Measurements from ENCODE around the gene CPSF3.
A peak's percentile ranks its signal among the peaks of the same experiment; 100 is the strongest.

Gene CPSF3

DNA sequence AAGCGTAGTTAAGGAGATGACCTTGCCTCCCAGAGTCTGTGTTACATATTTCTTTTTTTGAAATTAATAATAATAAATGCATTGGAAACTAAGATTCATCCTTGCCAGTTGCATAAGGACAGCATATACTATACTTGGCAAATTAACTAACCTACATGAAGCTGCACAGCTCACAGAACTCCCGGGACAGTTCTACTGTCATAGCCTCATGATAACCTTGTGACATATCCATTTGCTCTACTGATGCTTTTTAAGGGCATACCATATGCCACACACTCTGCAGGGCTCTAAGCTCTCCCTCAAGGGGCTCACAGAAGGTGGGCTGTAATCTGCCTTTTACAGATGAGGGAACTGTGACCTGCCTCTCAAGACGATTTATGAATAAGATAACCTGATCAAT is 3.9 kb upstream of the CPSF3 start:
- no peak for DNase-seq (ENCODE audit: low read depth)

DNA sequence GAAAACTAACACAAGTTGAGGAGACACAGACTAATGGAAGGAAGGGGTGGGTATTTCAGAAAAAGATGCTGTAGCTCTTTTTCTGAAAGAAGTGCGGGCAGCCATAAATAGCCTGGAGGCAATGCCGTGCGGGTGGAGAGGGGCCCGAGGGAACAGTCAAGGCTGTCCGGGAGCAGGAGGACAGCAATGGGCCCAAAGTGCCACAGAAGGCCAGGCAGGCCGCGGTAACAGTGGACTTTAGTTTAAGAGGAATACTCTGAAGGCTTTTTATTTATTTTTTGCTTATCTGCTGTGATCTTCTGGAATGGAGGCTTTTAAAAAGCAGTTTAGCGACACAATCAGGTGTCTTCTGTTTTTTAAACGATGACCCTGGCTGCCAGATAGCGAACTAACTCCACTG is 3.0 kb upstream of the CPSF3 start:
- DNase-seq (ENCODE audit: low read depth), result no peak

DNA sequence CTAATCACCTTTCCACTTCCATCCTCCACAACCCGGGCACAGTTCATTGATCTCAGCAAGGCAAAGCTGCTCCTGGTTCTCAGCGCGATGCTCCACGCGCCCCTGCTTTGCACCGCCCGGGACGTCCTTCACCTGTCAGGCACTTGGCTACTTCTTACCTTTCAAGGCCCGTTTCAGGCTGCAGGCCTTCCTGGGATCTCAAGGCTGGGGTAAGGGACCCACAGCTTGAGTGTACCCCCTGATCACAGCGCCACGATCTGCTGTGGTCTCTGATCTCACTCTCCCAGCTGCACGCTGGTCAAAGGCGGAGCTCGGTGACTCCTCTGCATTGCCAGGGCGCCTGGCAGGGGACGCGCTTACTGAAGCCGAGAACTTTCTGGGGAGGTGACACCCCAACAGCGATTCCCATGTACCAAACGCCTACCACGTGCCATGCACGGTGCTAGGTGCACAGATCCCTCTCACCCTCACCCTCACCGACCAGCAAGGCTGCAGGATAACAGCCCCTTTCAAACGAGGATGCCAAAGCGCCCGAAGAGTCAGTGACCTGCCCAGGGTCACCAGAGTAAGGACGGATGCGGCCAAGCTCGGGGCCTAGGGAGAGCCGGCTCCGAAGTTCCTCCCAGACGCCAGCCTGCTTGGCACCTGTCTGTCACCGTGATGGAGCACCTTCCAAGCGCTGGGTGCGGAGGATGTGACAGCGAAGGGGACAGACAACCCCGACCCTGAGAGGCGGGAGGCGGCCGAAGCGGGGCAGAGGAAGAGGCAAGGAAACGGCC is 944 bp upstream of the CPSF3 start:
- peak; percentile 13 for DNase-seq (ENCODE audit: low read depth)

GRCh38 chr2:9423922-9424272 is 443 bp downstream of the CPSF3 start:
- peak; percentile 5 for DNase-seq (ENCODE audit: low read depth)

DNA sequence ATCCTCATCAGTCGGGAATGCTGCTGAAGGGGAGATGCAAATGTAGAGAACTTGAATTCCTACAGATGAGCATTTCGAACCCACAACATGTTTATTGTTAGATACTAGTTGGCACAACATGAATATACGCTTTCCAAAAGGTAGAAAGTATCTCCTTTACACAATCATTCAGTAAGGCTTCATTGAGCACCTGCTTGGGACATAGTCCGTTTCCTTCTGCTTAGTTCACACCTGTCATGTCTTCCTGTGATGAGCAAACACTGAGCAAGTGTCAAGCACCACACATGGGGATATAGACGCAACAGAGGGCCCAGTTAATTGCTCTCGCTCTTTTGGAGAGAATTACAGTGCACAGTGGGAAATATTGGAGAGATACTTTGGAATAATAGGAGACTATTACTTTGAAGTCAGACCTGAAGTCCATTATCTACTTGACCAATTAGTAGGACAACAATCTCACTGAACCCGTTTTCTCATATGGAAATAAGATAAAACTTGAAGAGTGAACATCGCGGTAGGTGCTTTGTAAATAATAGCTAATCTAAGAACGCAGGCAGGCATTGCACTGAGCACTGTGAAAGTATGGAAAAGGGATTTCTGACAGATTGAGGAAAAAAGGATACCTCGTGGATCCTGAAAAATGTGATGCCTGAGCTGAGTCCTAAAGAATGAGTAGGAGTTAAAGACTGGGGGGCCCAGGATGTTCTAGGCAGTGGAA is 1.2 kb downstream of the CPSF3 start:
- no peak for DNase-seq (ENCODE audit: low read depth)

GRCh38 chr2:9428965-9429577 is 5.6 kb downstream of the CPSF3 start:
- no peak for DNase-seq (ENCODE audit: low read depth)

DNA sequence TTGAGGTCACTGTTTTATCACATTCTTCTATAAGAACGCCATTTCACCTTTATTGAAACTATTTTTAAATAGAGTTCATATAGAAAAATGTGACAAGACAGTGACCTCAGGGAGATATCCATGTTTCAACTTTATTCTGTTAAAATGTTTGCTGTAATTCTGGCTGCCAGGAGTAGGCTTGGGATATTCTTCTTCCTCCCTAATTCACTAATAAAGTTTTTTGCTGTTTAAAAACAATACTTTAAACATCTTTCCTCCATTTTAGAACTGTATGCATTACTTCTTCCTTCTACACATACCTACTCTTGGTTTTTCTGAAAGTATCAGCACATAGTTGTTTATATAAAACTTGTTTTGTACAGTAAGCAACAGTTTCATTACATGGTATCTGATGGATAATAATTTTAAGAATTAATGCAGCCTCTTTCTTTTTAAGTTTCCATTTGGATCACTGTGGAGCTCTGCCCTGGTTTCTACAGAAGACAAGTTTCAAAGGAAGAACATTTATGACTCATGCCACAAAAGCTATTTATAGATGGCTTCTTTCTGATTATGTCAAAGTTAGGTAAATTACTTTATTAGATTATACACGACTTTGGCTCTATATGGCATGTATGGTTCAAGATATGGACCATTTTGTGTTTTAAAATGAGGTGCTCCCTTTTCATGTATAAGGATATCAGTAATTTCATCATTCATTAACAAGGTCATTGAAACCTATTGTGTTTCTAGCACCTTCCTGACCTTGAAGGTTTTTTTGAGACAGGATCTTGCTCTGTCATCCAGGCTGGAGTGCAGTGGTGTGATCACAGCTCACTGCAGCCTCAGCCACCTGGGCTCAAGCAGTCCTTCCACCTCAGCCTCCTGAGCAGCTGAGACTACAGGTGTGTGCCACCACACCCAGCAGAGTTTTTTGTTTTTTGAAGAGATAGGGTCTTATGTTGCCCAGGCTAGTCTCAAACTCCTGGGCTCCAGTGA is 7.2 kb downstream of the CPSF3 start:
- no peak for DNase-seq (ENCODE audit: low read depth)

- no peak for DNase-seq (ENCODE audit: low read depth)
Observed at GRCh38 chr2:9434489-9434888, 11.0 kb downstream of the CPSF3 start.

DNA sequence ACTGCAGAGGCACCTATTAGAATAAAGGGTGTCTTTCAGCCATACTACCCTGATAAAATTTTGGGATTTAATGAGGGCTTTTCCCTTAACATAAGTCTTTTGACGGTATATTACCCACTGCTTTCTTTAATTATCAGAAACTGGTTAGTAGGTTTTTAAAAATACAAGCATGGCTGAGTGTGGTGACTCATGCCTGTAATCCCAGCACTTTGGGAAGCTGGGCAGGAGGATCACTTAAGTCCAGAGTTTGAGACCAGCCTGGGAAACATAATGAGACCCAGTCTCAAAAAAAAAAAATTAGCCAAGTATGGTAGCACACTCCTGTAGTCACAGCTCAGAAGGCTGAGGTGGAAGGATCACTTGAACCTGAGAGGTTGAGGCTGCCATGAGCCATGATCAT is 16.1 kb downstream of the CPSF3 start:
- DNase-seq (ENCODE audit: low read depth), result no peak

- no peak for DNase-seq (ENCODE audit: low read depth)
Observed at GRCh38 chr2:9440058-9440727, 16.7 kb downstream of the CPSF3 start.

DNA sequence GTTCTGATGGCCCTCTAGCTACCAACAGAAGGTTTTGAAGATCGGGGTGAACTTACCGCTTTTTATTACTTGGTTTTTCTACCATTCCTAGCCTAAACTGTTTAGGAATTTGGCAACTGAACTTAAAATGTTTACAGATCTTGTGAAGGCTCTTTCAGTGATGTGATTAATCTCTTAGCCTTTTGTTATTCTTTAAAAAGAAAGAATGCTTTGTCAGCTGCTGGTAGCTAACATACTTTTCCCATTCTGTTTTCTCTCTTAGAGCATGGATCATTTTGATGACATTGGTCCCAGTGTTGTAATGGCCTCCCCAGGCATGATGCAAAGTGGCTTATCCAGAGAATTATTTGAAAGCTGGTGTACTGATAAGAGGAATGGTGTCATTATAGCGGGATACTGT is 18.1 kb downstream of the CPSF3 start:
- DNase-seq (ENCODE audit: low read depth), result no peak

- no peak for DNase-seq (ENCODE audit: low read depth)
Observed at GRCh38 chr2:9443526-9443925, 20.1 kb downstream of the CPSF3 start.

DNA sequence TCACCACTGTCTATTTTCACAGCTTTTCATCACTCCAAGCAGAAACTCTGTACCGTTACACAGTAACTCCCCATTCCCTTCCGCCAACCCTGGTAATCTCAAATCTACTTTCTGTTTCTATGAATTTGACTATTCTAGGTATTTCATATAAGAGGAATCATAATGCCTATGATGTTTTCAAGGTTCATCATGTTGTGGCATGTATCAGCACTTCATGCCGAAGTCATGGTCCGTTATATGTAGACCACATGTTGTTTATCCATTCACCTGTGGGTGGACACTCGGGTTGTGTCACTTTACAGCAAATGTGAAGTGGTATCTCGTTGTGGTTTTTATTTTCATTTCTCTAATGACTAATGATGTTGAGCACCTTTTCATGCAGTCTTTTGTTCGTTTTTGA is 21.6 kb downstream of the CPSF3 start:
- no peak for DNase-seq (ENCODE audit: low read depth)

GRCh38 chr2:9451231-9451630 is 27.8 kb downstream of the CPSF3 start:
- no peak for DNase-seq (ENCODE audit: low read depth)

- DNase-seq (ENCODE audit: low read depth), result no peak
Observed at GRCh38 chr2:9460441-9461017, 37.1 kb downstream of the CPSF3 start.

GRCh38 chr2:9461079-9461478 is 37.6 kb downstream of the CPSF3 start:
- no peak for DNase-seq (ENCODE audit: low read depth)

DNA sequence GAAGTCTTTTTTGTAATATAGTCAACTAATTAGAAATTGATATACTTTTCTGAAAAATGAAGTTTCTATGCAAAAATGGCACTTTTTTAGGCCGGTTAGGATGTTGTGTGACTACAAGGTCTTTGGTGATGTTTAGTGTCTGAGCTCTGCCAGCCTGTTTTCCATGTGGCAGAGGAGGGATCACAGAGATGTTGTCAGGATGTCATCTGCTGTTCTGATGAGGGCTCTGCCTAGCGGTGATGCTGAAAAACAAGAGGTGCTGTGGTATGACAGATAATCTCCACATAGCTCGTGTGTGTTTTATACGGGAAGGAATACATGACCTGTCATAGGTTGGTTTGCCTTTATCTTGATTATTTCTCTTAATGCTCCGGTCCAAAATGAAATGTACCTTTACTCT is 38.9 kb downstream of the CPSF3 start:
- no peak for DNase-seq (ENCODE audit: low read depth)

- DNase-seq (ENCODE audit: low read depth), result no peak
Observed at GRCh38 chr2:9462886-9463697, 39.6 kb downstream of the CPSF3 start.

DNA sequence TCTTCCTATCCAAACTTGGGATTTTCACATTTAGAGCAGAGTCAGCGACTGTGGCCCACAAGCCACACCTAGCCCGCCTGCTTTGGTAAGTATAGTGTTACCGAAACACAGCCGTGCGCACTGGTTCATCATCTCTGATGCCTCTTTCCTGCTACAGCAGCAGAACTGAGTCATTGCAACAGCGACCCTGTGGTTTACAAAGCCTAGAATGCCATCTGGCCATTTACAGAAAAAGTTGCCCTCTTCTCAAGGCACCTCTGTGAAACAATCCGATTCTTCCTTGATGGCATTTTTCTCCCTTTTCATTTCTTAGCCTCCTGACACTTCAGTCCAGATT is 40.2 kb downstream of the CPSF3 start:
- no peak for DNase-seq (ENCODE audit: low read depth)

- DNase-seq (ENCODE audit: low read depth), result no peak
Observed at GRCh38 chr2:9465170-9465569, 41.7 kb downstream of the CPSF3 start.

Data from activated gamma-delta T cell treated with anti-CD3 and anti-CD28 coated beads, Interleukin-2, amount 50 U/mL, for 16 hours (primary cell).